NCI-H146 treated with DMSO at 0.1 percent for 48 hours (cell line): ENCODE results near the gene KIAA1549.
"Not testable (repeated sequence)": the region's sequence is repeated elsewhere in the genome, so short reads cannot be mapped to it uniquely, and the experiment has no call there.

Experiments used
- DNase-seq: peaks from one replicate; lab custom pipeline; 2025; ENCODE audit not compliant: unreplicated experiment; lab: John Stamatoyannopoulos, UW

The KIAA1549 gene

GRCh38 chr7:138819625-138820024, 161.6 kb downstream of the KIAA1549 start:
- no peak for DNase-seq

- no peak for DNase-seq
These were observed 164.5 kb downstream of the KIAA1549 start for GRCh38 chr7:138816650-138817049.

- no peak for DNase-seq
These were observed 166.3 kb downstream of the KIAA1549 start for GRCh38 chr7:138814816-138815332.

- no peak for DNase-seq
These were observed 167.2 kb downstream of the KIAA1549 start for GRCh38 chr7:138813945-138814344.

- DNase-seq = not testable (repeated sequence)
These were observed 169.9 kb downstream of the KIAA1549 start for GRCh38 chr7:138811327-138811726.

- DNase-seq = no peak
These were observed 171.8 kb downstream of the KIAA1549 start for GRCh38 chr7:138809346-138809745.

GRCh38 chr7:138804618-138805017, 176.6 kb downstream of the KIAA1549 start:
- DNase-seq = no peak

GRCh38 chr7:138802706-138803105, 178.5 kb downstream of the KIAA1549 start:
- no peak for DNase-seq

- no peak for DNase-seq
These were observed 179.9 kb downstream of the KIAA1549 start for GRCh38 chr7:138801256-138801655.

- DNase-seq = no peak
These were observed 181.7 kb downstream of the KIAA1549 start for GRCh38 chr7:138799336-138800000.

GRCh38 chr7:138798836-138799235, 182.4 kb downstream of the KIAA1549 start:
- DNase-seq = no peak

- peak; percentile 7 for DNase-seq
These were observed 183.4 kb downstream of the KIAA1549 start, which contains the start of the genes ATP6V0A4 and TMEM213 for GRCh38 chr7:138797715-138798320. TSS of gene ATP6V0A4 (minus strand) at chr7:138798196. CDS start at chr7:138771247, 26,949 bp downstream. TSS of gene TMEM213 (plus strand) at chr7:138797994. CDS start at chr7:138798105, 111 bp downstream.

- DNase-seq = not testable (repeated sequence)
These were observed 184.1 kb downstream of the KIAA1549 start for GRCh38 chr7:138797046-138797445.

GRCh38 chr7:138796038-138796615, 185.1 kb downstream of the KIAA1549 start:
- DNase-seq = no peak

- no peak for DNase-seq
These were observed 195.4 kb downstream of the KIAA1549 start for GRCh38 chr7:138785587-138786437.

GRCh38 chr7:138784692-138785091, 196.5 kb downstream of the KIAA1549 start:
- DNase-seq = no peak
